HG03097 (cell line): ENCODE measurements around the gene MUCL3.
"Not testable (repeated sequence)": the region's sequence is repeated elsewhere in the genome, so short reads cannot be mapped to it uniquely, and the experiment has no call there.

Source experiments
- ATAC-seq: cut with Tn5 transposase; IDR thresholded peaks from one replicate; pipeline ENCODE4 v1.9.1; 2021; ENCODE audit not compliant: unreplicated experiment, low FRiP score

Gene MUCL3

GRCh38 chr6:30972816-30973215 is 32.0 kb downstream of the MUCL3 start:
- no peak for ATAC-seq

GRCh38 chr6:30974490-30975252 is 33.9 kb downstream of the MUCL3 start:
- ATAC-seq, result no peak

GRCh38 chr6:30979141-30979540 is 38.4 kb downstream of the MUCL3 start:
- no peak for ATAC-seq

- no peak for ATAC-seq
These were observed 38.9 kb downstream of the MUCL3 start for GRCh38 chr6:30979690-30980089.

GRCh38 chr6:30981942-30982772 is 41.4 kb downstream of the MUCL3 start:
- no peak for ATAC-seq

- no peak for ATAC-seq
These were observed 42.7 kb downstream of the MUCL3 start, which contains the start of gene MUC21 for GRCh38 chr6:30983439-30983838. TSS of gene MUC21 (plus strand) at chr6:30983718. CDS start at chr6:30983959, 241 bp downstream.

- no peak for ATAC-seq
These were observed 44.7 kb downstream of the MUCL3 start for GRCh38 chr6:30985490-30985889.

GRCh38 chr6:30987304-30987703 is 46.5 kb downstream of the MUCL3 start:
- ATAC-seq, result no peak

- ATAC-seq, result no peak
These were observed 47.5 kb downstream of the MUCL3 start for GRCh38 chr6:30988209-30988825.

- no peak for ATAC-seq
These were observed 49.8 kb downstream of the MUCL3 start for GRCh38 chr6:30990422-30991086.

GRCh38 chr6:30991891-30992290 is 51.1 kb downstream of the MUCL3 start:
- ATAC-seq, result no peak

GRCh38 chr6:30997301-30997700 is 56.5 kb downstream of the MUCL3 start:
- no peak for ATAC-seq

GRCh38 chr6:30998785-30999184 is 58.0 kb downstream of the MUCL3 start:
- no peak for ATAC-seq

GRCh38 chr6:31000067-31000860 is 59.5 kb downstream of the MUCL3 start:
- not testable (repeated sequence) for ATAC-seq

- ATAC-seq, result no peak
These were observed 60.6 kb downstream of the MUCL3 start for GRCh38 chr6:31001281-31001888.

GRCh38 chr6:31002471-31002870 is 61.7 kb downstream of the MUCL3 start:
- ATAC-seq, result no peak
